Measurements from ENCODE around the gene DUSP22. TPM values are rescaled to one million over a fixed set of nuclear protein-coding genes. Genes with fewer than 3 reads are reported as not detected.

The DUSP22 gene
- total and polyA plus RNA-seq, 4 donors, result 9.5 to 31.0 (median 20.1) TPM

DNA sequence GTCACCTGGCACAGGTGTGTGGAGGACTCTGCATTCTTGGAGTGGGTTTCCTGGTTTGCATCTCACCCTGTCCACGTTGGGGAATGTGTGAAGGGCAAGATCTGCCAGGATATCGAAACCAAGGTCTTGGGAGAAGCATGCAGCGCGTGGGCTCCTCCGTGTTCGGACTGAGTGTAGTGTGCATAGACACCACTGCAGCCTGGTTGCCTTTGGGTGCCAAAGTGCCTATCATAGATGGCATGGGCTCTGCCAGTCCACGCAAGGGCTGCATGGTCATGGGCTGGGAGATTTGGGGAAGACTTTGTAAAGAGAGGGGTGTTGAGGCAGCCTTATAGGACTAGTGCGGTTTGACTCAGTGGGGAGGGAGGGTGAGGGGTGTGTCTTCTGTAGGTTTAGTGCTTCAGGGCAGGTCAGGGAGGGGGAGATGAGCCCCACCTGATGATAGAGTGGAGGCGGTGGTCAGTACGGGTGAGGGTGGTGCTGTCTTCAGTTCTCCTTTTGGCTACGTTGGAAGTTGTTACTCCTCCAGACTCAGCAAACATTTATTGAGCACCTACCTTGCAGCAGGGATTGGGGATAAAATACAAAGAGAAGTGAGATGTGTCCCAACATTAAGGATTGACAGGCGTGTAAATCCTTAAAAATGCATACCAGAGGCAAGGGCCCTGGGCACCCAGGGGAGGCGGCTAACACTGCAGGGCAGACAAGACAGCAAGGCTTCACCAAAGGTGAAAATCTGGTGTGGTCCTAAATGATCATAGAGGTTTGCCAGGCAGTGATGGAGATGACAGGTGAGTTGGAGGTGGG lies 28.3 kb downstream of the DUSP22 start:
- Histone ChIP-seq H3K4me3 (ENCODE audit: low read depth in 1 of 3, low read length in 3 of 3) (no peak overlapping the region), H3K4me1 (ENCODE audit: control insufficient read depth in 4 of 4, insufficient read depth in 4 of 4, low read length in 3 of 4) (no peaks in the 10 kb centered on the region), H3K36me3 (ENCODE audit: control insufficient read depth in 4 of 4, insufficient read depth in 3 of 4, low read depth in 1 of 4, low read length in 3 of 4) (peaks cover 0 to 3% (median 0%) of the 10 kb centered on the region in 4 donors), H3K27me3 (ENCODE audit: control insufficient read depth in 4 of 4, insufficient read depth in 4 of 4, low read length in 3 of 4) (no peaks in the 10 kb centered on the region), H3K9me3 (ENCODE audit: control insufficient read depth in 4 of 4, low read length in 3 of 4) (no peaks in the 10 kb centered on the region), H3K9ac (ENCODE audit: low read depth in 1 of 2, low read length in 2 of 2) (no peak overlapping the region), H3K27ac (ENCODE audit: low read depth in 1 of 2, low read length in 2 of 2) (no peak overlapping the region)
- no peak for DNase-seq (ENCODE audit: low spot score)
- TF ChIP-seq TAF1 (conservative IDR thresholded peaks at IDR 0.05), result no peak
- TF ChIP-seq, protein P1, sequence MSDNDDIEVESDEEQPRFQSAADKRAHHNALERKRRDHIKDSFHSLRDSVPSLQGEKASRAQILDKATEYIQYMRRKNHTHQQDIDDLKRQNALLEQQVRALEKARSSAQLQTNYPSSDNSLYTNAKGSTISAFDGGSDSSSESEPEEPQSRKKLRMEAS (IDR thresholded peaks at IDR 0.05), result no peak
- no peak for TF ChIP-seq FOXA1 (IDR thresholded peaks at IDR 0.05)
- TF ChIP-seq REST (IDR thresholded peaks at IDR 0.05), result no peak
- TF ChIP-seq, protein P2, sequence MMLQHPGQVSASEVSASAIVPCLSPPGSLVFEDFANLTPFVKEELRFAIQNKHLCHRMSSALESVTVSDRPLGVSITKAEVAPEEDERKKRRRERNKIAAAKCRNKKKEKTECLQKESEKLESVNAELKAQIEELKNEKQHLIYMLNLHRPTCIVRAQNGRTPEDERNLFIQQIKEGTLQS (IDR thresholded peaks at IDR 0.05), result no peak
- TF ChIP-seq YY1 (IDR thresholded peaks at IDR 0.05), result no peak
- TF ChIP-seq RAD21 (IDR thresholded peaks at IDR 0.05), result no peak
- no peak for TF ChIP-seq SP1 (IDR thresholded peaks at IDR 0.05)
- TF ChIP-seq HNF4A (conservative IDR thresholded peaks at IDR 0.05), result no peak
- WGBS, result 91% methylated on average over 13 of the region's 13 CpGs

- Histone ChIP-seq H3K4me1 (ENCODE audit: control insufficient read depth in 4 of 4, insufficient read depth in 4 of 4, low read length in 3 of 4) (no peaks in the 10 kb centered on the region), H3K9ac (ENCODE audit: low read depth in 1 of 2, low read length in 2 of 2) (no peak overlapping the region), H3K9me3 (ENCODE audit: control insufficient read depth in 4 of 4, low read length in 3 of 4) (no peaks in the 10 kb centered on the region), H3K27ac (ENCODE audit: low read depth in 1 of 2, low read length in 2 of 2) (no peak overlapping the region), H3K27me3 (ENCODE audit: control insufficient read depth in 4 of 4, insufficient read depth in 4 of 4, low read length in 3 of 4) (no peaks in the 10 kb centered on the region), H3K36me3 (ENCODE audit: control insufficient read depth in 4 of 4, insufficient read depth in 3 of 4, low read depth in 1 of 4, low read length in 3 of 4) (peaks cover 0 to 3% (median 0%) of the 10 kb centered on the region in 4 donors), H3K4me3 (ENCODE audit: low read depth in 1 of 3, low read length in 3 of 3) (no peak overlapping the region)
- no peak for DNase-seq (ENCODE audit: low spot score)
- WGBS, result 91% methylated on average over 1 of the region's 1 CpG
- TF ChIP-seq RAD21 (IDR thresholded peaks at IDR 0.05), result no peak
- TF ChIP-seq, protein P3, sequence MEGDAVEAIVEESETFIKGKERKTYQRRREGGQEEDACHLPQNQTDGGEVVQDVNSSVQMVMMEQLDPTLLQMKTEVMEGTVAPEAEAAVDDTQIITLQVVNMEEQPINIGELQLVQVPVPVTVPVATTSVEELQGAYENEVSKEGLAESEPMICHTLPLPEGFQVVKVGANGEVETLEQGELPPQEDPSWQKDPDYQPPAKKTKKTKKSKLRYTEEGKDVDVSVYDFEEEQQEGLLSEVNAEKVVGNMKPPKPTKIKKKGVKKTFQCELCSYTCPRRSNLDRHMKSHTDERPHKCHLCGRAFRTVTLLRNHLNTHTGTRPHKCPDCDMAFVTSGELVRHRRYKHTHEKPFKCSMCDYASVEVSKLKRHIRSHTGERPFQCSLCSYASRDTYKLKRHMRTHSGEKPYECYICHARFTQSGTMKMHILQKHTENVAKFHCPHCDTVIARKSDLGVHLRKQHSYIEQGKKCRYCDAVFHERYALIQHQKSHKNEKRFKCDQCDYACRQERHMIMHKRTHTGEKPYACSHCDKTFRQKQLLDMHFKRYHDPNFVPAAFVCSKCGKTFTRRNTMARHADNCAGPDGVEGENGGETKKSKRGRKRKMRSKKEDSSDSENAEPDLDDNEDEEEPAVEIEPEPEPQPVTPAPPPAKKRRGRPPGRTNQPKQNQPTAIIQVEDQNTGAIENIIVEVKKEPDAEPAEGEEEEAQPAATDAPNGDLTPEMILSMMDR (IDR thresholded peaks at IDR 0.05; ENCODE audit: low read depth, low read length, missing input control), result no peak
- TF ChIP-seq HNF4A (conservative IDR thresholded peaks at IDR 0.05), result no peak
- TF ChIP-seq HNF4G (IDR thresholded peaks at IDR 0.05), result no peak
- TF ChIP-seq SP1 (IDR thresholded peaks at IDR 0.05), result no peak
- TF ChIP-seq FOXA2 (IDR thresholded peaks at IDR 0.05), result no peak
- TF ChIP-seq GABPA (IDR thresholded peaks at IDR 0.05 in 1 of 2, conservative IDR thresholded peaks at IDR 0.05 in 1 of 2), result no peak
- TF ChIP-seq NR2F2 (IDR thresholded peaks at IDR 0.05), result no peak
Measured at GRCh38 chr6:321158-321438, 28.8 kb downstream of the DUSP22 start.
